GM12878 (cell line): ENCODE results near the gene DNAAF5. TPM values are rescaled to one million over a fixed set of nuclear protein-coding genes. Genes with fewer than 3 reads are reported as not detected.

Experiments
- ATAC-seq: fragments of 200-7000 bp; cut with Tn5 transposase; 3 replicates; pipeline ENCODE4 v1.9.1; 2020; ENCODE audit warnings: mild to moderate bottlenecking, moderate library complexity
- BruUV-seq: library from RNA; stranded (reverse); fragments of 400-500 nt; replicated peaks from 2 replicates; lab custom pipeline; 2021; lab: Mats Ljungman, UMichigan
- CTCF ChIA-PET: fragments of 300-600 bp; sonication (Branson Sonifier 250); formaldehyde crosslinking; extraction: SDS; loops from one replicate; lab custom pipeline; 2021; ENCODE audit warnings: inconsistent platforms; lab: Yijun Ruan, JAX
- POLR2A ChIA-PET: fragments of 350-600 bp; formaldehyde crosslinking; extraction: SDS; loops from one replicate; lab custom pipeline; 2021; ENCODE audit warnings: inconsistent platforms; lab: Charles Lee
- RAD21 ChIA-PET: fragments of 300-600 bp; sonication (Branson Sonifier 250); formaldehyde crosslinking; loops from one replicate; lab custom pipeline; 2023; ENCODE audit warnings: antibody characterized with exemption; ENCODE audit not compliant: unreplicated experiment; lab: Charles Lee
- SMC1A ChIA-PET: fragments of 300-600 bp; sonication (Branson Sonifier 250); formaldehyde crosslinking; loops from one replicate; lab custom pipeline; 2023; ENCODE audit not compliant: unreplicated experiment, uncharacterized antibody; lab: Charles Lee
- DNase-seq: peaks from one replicate; pipeline ENCODE4 v3.0.0-alpha.2; 2011; ENCODE audit warnings: low read depth, low spot score
- FAIRE-seq: peaks from 3 replicates; lab custom pipeline; 2011; peaks lifted over from hg19 to GRCh38; lab: Jason Lieb, UNC
- H2AFZ ChIP-seq: 2 replicates; pipeline ENCODE4 v1.6.0; 2011; ENCODE audit warnings: low read depth, low read length, control low read depth; ENCODE audit not compliant: control insufficient read depth
- H3K27ac ChIP-seq: 2 replicates; pipeline ENCODE4 v1.5.1; 2011; ENCODE audit warnings: control low read depth; ENCODE audit not compliant: control insufficient read depth, insufficient read depth
- H3K27me3 ChIP-seq, 2 experiments: replicated peaks in 1 of 2; 2 replicates each; pipeline versions ENCODE4 v1.6.0 to v1.6.1; 2011; ENCODE audit warnings: low read length in 1 of 2; ENCODE audit not compliant: control insufficient read depth in 2 of 2, insufficient read depth in 2 of 2
- H3K36me3 ChIP-seq, 2 experiments: 2 replicates each; pipeline ENCODE4 v1.5.1; 2011; ENCODE audit warnings: low read length in 1 of 2; ENCODE audit not compliant: control insufficient read depth in 2 of 2, insufficient read depth in 2 of 2
- H3K4me1 ChIP-seq: 2 replicates; pipeline ENCODE4 v1.6.1; 2011; ENCODE audit warnings: mild to moderate bottlenecking, low read length, moderate library complexity, mixed read lengths; ENCODE audit not compliant: control insufficient read depth, insufficient read depth
- H3K4me2 ChIP-seq: 2 replicates; pipeline ENCODE4 v1.6.0; 2011; ENCODE audit warnings: control low read depth; ENCODE audit not compliant: control insufficient read depth, insufficient read depth
- H3K4me3 ChIP-seq: fragments of 200-600 bp; sonication (generic); 2 replicates; pipeline ENCODE4 v1.5.1; 2016
- H3K79me2 ChIP-seq: 2 replicates; pipeline ENCODE4 v1.6.0; 2011; ENCODE audit warnings: low read length; ENCODE audit not compliant: control insufficient read depth, insufficient read depth
- H3K9ac ChIP-seq: 2 replicates; pipeline ENCODE4 v1.8.0; 2011; ENCODE audit warnings: low read length, control low read depth, mixed read lengths; ENCODE audit not compliant: control insufficient read depth, insufficient read depth
- H3K9me3 ChIP-seq: replicated peaks from 3 replicates; pipeline ENCODE4 v1.5.1; 2011; ENCODE audit warnings: mild to moderate bottlenecking, low read length; ENCODE audit not compliant: control insufficient read depth, insufficient read depth
- H4K20me1 ChIP-seq: 2 replicates; pipeline ENCODE4 v1.6.0; 2011; ENCODE audit not compliant: control insufficient read depth, insufficient read depth
- BMI1 ChIP-seq: fragments of 450-650 bp; IDR thresholded peaks from 2 replicates; pipeline ENCODE4 v1.6.1; 2016; ENCODE audit warnings: mild to moderate bottlenecking, moderate library complexity, borderline replicate concordance
- CREB1 ChIP-seq: IDR thresholded peaks from 2 replicates; pipeline ENCODE4 v1.6.1; 2012; ENCODE audit warnings: low read depth, mild to moderate bottlenecking, inconsistent platforms
- EGR1 ChIP-seq, 2 experiments: IDR thresholded peaks; 1 replicate in 1 of 2; 2 replicates in 1 of 2; pipeline ENCODE4 v1.6.1; 2011 to 2012; ENCODE audit warnings: low read depth in 2 of 2, low read length in 2 of 2, borderline replicate concordance in 1 of 2, mild to moderate bottlenecking in 1 of 2, moderate library complexity in 1 of 2
- KLF5 ChIP-seq: fragments of 450-650 bp; IDR thresholded peaks from 2 replicates; pipeline ENCODE4 v1.6.1; 2014; ENCODE audit warnings: mild to moderate bottlenecking; ENCODE audit not compliant: partially characterized antibody
- MEF2A ChIP-seq: IDR thresholded peaks from 2 replicates; pipeline ENCODE4 v1.6.1; 2011; ENCODE audit warnings: low read depth, mild to moderate bottlenecking, low read length, moderate library complexity; ENCODE audit not compliant: insufficient read depth
- NBN ChIP-seq: fragments of 450-650 bp; IDR thresholded peaks from 2 replicates; pipeline ENCODE4 v1.6.1; 2016
- PKNOX1 ChIP-seq: fragments of 450-650 bp; IDR thresholded peaks from 2 replicates; pipeline ENCODE4 v1.6.1; 2016; ENCODE audit warnings: mild to moderate bottlenecking
- POU2F2 ChIP-seq: IDR thresholded peaks from 3 replicates; pipeline ENCODE4 v1.6.1; 2011; ENCODE audit warnings: low read depth, mild to moderate bottlenecking, low read length, borderline replicate concordance
- RELB ChIP-seq: fragments of 450-650 bp; IDR thresholded peaks from 2 replicates; pipeline ENCODE4 v1.6.1; 2017; ENCODE audit warnings: low read depth, mild to moderate bottlenecking, moderate library complexity
- SREBF1 ChIP-seq: IDR thresholded peaks from 2 replicates; pipeline ENCODE4 v1.6.1; 2012; ENCODE audit warnings: mild to moderate bottlenecking, low read length
- SUPT20H ChIP-seq: IDR thresholded peaks from 2 replicates; pipeline ENCODE4 v1.6.1; 2011; ENCODE audit warnings: low read depth, mild to moderate bottlenecking, low read length, moderate library complexity, borderline replicate concordance; ENCODE audit not compliant: control insufficient read depth
- SUZ12 ChIP-seq: fragments of 200-600 bp; sonication (generic); IDR thresholded peaks from one replicate; pipeline ENCODE4 v1.6.1; 2018; ENCODE audit warnings: antibody characterized with exemption, mild to moderate bottlenecking; ENCODE audit not compliant: unreplicated experiment
- TCF12 ChIP-seq: IDR thresholded peaks from 2 replicates; pipeline ENCODE4 v1.6.1; 2011; ENCODE audit warnings: low read depth, mild to moderate bottlenecking, low read length
- WRNIP1 ChIP-seq: IDR thresholded peaks from 2 replicates; pipeline ENCODE4 v1.6.1; 2011; ENCODE audit warnings: low read depth, low read length, improper control_type of control experiment, borderline replicate concordance
- YY1 ChIP-seq: IDR thresholded peaks from 2 replicates; pipeline ENCODE4 v1.6.1; 2011; ENCODE audit warnings: low read depth, mild to moderate bottlenecking, low read length
- WGBS: methylation state at CpG from one replicate; pipeline ENCODE4 v1.1.6; 2016; ENCODE audit warnings: low lambda C conversion rate; ENCODE audit not compliant: insufficient replicate concordance, insufficient coverage; ENCODE audit errors: missing lambda C conversion rate; 5-methylcytosine and 5-hydroxymethylcytosine counted together
- in situ Hi-C: fragments of 300-500 bp; cut with MboI; formaldehyde crosslinking; loops from 9 replicates; pipeline ENCODE4 v1.14.3; 2018; ENCODE audit warnings: mixed read lengths
- intact Hi-C: fragments of 100-400 bp; cut with micrococcal nuclease; formaldehyde crosslinking; loops from one replicate; pipeline ENCODE4 v1.14.2; 2022; ENCODE audit not compliant: unreplicated experiment
- polyA plus RNA-seq, 11 experiments: library from polyadenylated mRNA; depleted of rRNA in 4 of 11; unstranded in 6 of 11; stranded (reverse) in 5 of 11; fragments of >200 nt; fragmentation: Nextera tagmentation in 4 of 11; fragmentation: Illumina TruSeq in 1 of 11; extraction: Ambion mirVana in 4 of 11; extraction: Trizol in 1 of 11; gene quantifications; 1 replicate in 1 of 11; 2 replicates in 10 of 11; pipeline versions ENCODE4 v1.2.1 to v1.2.3, GENCODE V29; 2011 to 2016; ENCODE audit warnings: inconsistent platforms in 2 of 11, missing spikeins in 2 of 11, low read depth in 1 of 11
- total RNA-seq, 4 experiments: library from RNA; depleted of rRNA in 3 of 4; stranded (reverse); fragments of >200 nt in 3 of 4; fragmentation: Illumina TruSeq in 1 of 4; extraction: Trizol in 1 of 4; gene quantifications; 2 replicates each; pipeline versions ENCODE4 v1.2.1 to v1.2.3, GENCODE V29; 2013 to 2021

Gene DNAAF5
- total and polyA plus RNA-seq, 10 of the 15 experiments (the other 5 are each of a cell fraction or from before 2014, with no cell fraction given) = 1.8 to 38.3 (median 9.2) TPM

- TF ChIP-seq SUPT20H (no peak), SUZ12 (no peak), KLF5 (no peak)
Measured at GRCh38 chr7:780516-780915, 54.0 kb downstream of the DNAAF5 start (continued).

GRCh38 chr7:781186-781849 is 54.8 kb downstream of the DNAAF5 start:
- TF ChIP-seq BMI1 (no peak), PKNOX1 (no peak), YY1 (no peak), MEF2A (no peak), SREBF1 (no peak), RELB (no peak), TCF12 (no peak), NBN (no peak), WRNIP1 (no peak), POU2F2 (no peak), CREB1 (no peak), EGR1 (IDR thresholded peaks at IDR 0.05; ENCODE audit: borderline replicate concordance in 1 of 2, low read depth in 2 of 2, low read length in 2 of 2) (no peak)
- intact Hi-C loops = loop anchor here (10.0 kb wide), 1 partner anchor 173 kb away; the partner anchor contains the start of gene ADAP1
- CTCF ChIA-PET = interaction anchor here (0.6 to 1.0 kb wide), 2 partner anchors 92 to 459 kb away, joined by 3 to 4 read pairs; no protein-coding TSS in a partner anchor
- H3K27ac ChIP-seq = no peak overlapping the region
- H3K36me3 ChIP-seq = peaks cover 0 to 2% of the 10 kb centered on the region in 2 experiments; a peak in 3 of 4 replicates
- no peak for DNase-seq
- H3K79me2 ChIP-seq = no peaks in the 10 kb centered on the region
- H2AFZ ChIP-seq = no peak overlapping the region
- no peak overlapping the region for H3K4me3 ChIP-seq
- ATAC-seq = no peak
- POLR2A ChIA-PET = no interaction called here
- H3K27me3 ChIP-seq = no peaks in the 10 kb centered on the region
- no TSS peak for BruUV-seq
- in situ Hi-C loops = no loop called here
- H3K4me1 ChIP-seq = no peaks in the 10 kb centered on the region
- H4K20me1 ChIP-seq = no peaks in the 10 kb centered on the region
- RAD21 ChIA-PET = no interaction called here
- SMC1A ChIA-PET = no interaction called here
- H3K9ac ChIP-seq = no peak overlapping the region
- no peak overlapping the region for H3K4me2 ChIP-seq
- H3K9me3 ChIP-seq = no peaks in the 10 kb centered on the region
- WGBS = 96% methylated on average over 23 of the region's 23 CpGs
- FAIRE-seq = no peak
